Neural cell (in vitro differentiated cells): Measurements from ENCODE around the gene HPSE2. TPM values are rescaled to one million over a fixed set of nuclear protein-coding genes. Genes with fewer than 3 reads are reported as not detected.

ENCODE experiments used
- H2AFZ ChIP-seq: fragments of 200-600, 300-800 bp; sonication (generic), shearing (Covaris generic); 2 replicates; pipeline ENCODE4 v1.6.0; 2014; ENCODE audit warnings: low read depth, mild to moderate bottlenecking, antibody characterized with exemption, low read length, moderate library complexity
- H3F3A ChIP-seq: fragments of 200-600 bp; shearing (Covaris generic); 2 replicates; pipeline ENCODE4 v1.6.1; 2016; ENCODE audit warnings: mild to moderate bottlenecking, moderate library complexity, mixed read lengths, antibody characterized with exemption, low read length; ENCODE audit not compliant: insufficient read depth, poor library complexity, severe bottlenecking
- H3K27ac ChIP-seq: fragments of 200-600, 300-800 bp; sonication (generic), shearing (Covaris generic); 2 replicates; pipeline ENCODE4 v1.5.1; 2014; ENCODE audit warnings: mild to moderate bottlenecking, low read length, moderate library complexity
- H3K27me3 ChIP-seq: fragments of 300-800, 200-600 bp; sonication (generic), shearing (Covaris generic); 2 replicates; pipeline ENCODE4 v1.6.0; 2014; ENCODE audit warnings: mild to moderate bottlenecking, low read depth, low read length, moderate library complexity; ENCODE audit not compliant: insufficient read depth
- H3K36me3 ChIP-seq: fragments of 300-800, 200-600 bp; sonication (generic), shearing (Covaris generic); 2 replicates; pipeline ENCODE4 v1.5.1; 2014; ENCODE audit warnings: mild to moderate bottlenecking, antibody characterized with exemption, low read length, moderate library complexity; ENCODE audit not compliant: insufficient read depth
- H3K4me2 ChIP-seq: fragments of 300-800, 200-600 bp; sonication (generic), shearing (Covaris generic); 2 replicates; pipeline ENCODE4 v1.6.0; 2014; ENCODE audit warnings: mild to moderate bottlenecking, low read length
- H3K4me3 ChIP-seq: fragments of 300-800, 200-600 bp; sonication (generic), shearing (Covaris generic); 2 replicates; pipeline ENCODE4 v1.5.1; 2014; ENCODE audit warnings: mild to moderate bottlenecking, low read length, moderate library complexity
- H3K79me2 ChIP-seq: fragments of 200-600 bp; shearing (Covaris generic); replicated peaks from 2 replicates; pipeline ENCODE4 v1.6.0; 2014; ENCODE audit warnings: mild to moderate bottlenecking, low read length, moderate library complexity; ENCODE audit not compliant: insufficient read depth
- H3K9ac ChIP-seq: fragments of 300-800, 200-600 bp; sonication (generic), shearing (Covaris generic); 2 replicates; pipeline ENCODE4 v1.6.1; 2016; ENCODE audit warnings: mild to moderate bottlenecking, low read length, mixed read lengths
- H3K9me2 ChIP-seq: fragments of 200-600 bp; shearing (Covaris generic); 2 replicates; pipeline ENCODE4 v1.6.1; 2016; ENCODE audit warnings: mild to moderate bottlenecking, low read length, mixed read lengths; ENCODE audit not compliant: insufficient read depth
- H3K9me3 ChIP-seq: fragments of 200-600, 300-800 bp; sonication (generic), shearing (Covaris generic); 2 replicates; pipeline ENCODE4 v1.6.1; 2016; ENCODE audit warnings: mild to moderate bottlenecking, mixed run types, low read length, moderate library complexity, mixed read lengths
- H4K20me1 ChIP-seq: fragments of 200-600 bp; shearing (Covaris generic); 2 replicates; pipeline ENCODE4 v1.6.1; 2016; ENCODE audit warnings: mild to moderate bottlenecking, mixed run types; ENCODE audit not compliant: insufficient read depth
- EP300 ChIP-seq: fragments of 450-650 bp; conservative IDR thresholded peaks from 2 replicates; pipeline ENCODE4 v1.6.1; 2014; ENCODE audit warnings: antibody characterized with exemption, mild to moderate bottlenecking, moderate library complexity; ENCODE audit not compliant: poor library complexity, severe bottlenecking
- EZH2 ChIP-seq: fragments of 200-600, 300-800 bp; shearing (Covaris generic), sonication (generic); IDR thresholded peaks from 2 replicates; pipeline ENCODE4 v1.6.1; 2014; ENCODE audit warnings: antibody characterized with exemption, low read length, borderline replicate concordance, mild to moderate bottlenecking; ENCODE audit not compliant: insufficient read depth, poor library complexity, severe bottlenecking
- MXI1 ChIP-seq: fragments of 450-650 bp; conservative IDR thresholded peaks from 2 replicates; pipeline ENCODE4 v1.6.1; 2014; ENCODE audit warnings: antibody characterized with exemption, mild to moderate bottlenecking; ENCODE audit not compliant: poor library complexity, severe bottlenecking
- POLR2AphosphoS5 ChIP-seq: IDR thresholded peaks from 2 replicates; pipeline ENCODE4 v1.6.1; 2012
- RAD21 ChIP-seq: fragments of 450-650 bp; conservative IDR thresholded peaks from 2 replicates; pipeline ENCODE4 v1.6.1; 2014; ENCODE audit warnings: antibody characterized with exemption, mild to moderate bottlenecking, moderate library complexity
- SMC3 ChIP-seq: fragments of 450-650 bp; conservative IDR thresholded peaks from 2 replicates; pipeline ENCODE4 v1.6.1; 2014; ENCODE audit warnings: antibody characterized with exemption, mild to moderate bottlenecking, moderate library complexity; ENCODE audit not compliant: poor library complexity
- TAF1 ChIP-seq: IDR thresholded peaks from 2 replicates; pipeline ENCODE4 v1.6.1; 2012; ENCODE audit warnings: low read depth
- polyA plus RNA-seq: library from polyadenylated mRNA; depleted of rRNA; stranded (reverse); fragments of >200 nt; gene quantifications from 2 replicates; pipeline ENCODE4 v1.2.3, GENCODE V29; 2014
- TF ChIP-seq, protein P1 (sequence below): fragments of 450-650 bp; IDR thresholded peaks from 2 replicates; pipeline ENCODE4 v1.5.1; 2014; ENCODE audit warnings: antibody characterized with exemption, mild to moderate bottlenecking, moderate library complexity; ENCODE audit not compliant: poor library complexity, severe bottlenecking
- TF ChIP-seq, protein P2 (sequence below): IDR thresholded peaks from 2 replicates; pipeline ENCODE4 v1.6.1; 2012; ENCODE audit warnings: borderline replicate concordance

The HPSE2 gene
- polyA plus RNA-seq, 1 donor from 2014 or later, result not detected

- H3K9me2 ChIP-seq, result no peaks in the 10 kb centered on the region
- no peak overlapping the region for H3K4me3 ChIP-seq
- H3K36me3 ChIP-seq, result no peaks in the 10 kb centered on the region
These were observed 112.3 kb downstream of the HPSE2 start for GRCh38 chr10:99123336-99123735.

GRCh38 chr10:99119258-99119748 lies 116.3 kb downstream of the HPSE2 start:
- Histone ChIP-seq H3K4me2 (no peak overlapping the region), H4K20me1 (no peaks in the 10 kb centered on the region), H3F3A (no peaks in the 10 kb centered on the region), H3K27me3 (no peaks in the 10 kb centered on the region), H3K27ac (no peak overlapping the region), H3K9me2 (no peaks in the 10 kb centered on the region), H3K79me2 (no peaks in the 10 kb centered on the region), H3K4me3 (no peak overlapping the region), H3K36me3 (no peaks in the 10 kb centered on the region), H2AFZ (no peak overlapping the region), H3K9ac (no peak overlapping the region), H3K9me3 (no peaks in the 10 kb centered on the region)
- TF ChIP-seq MXI1, result no peak
- TF ChIP-seq EP300, result no peak
- TF ChIP-seq, protein P1, sequence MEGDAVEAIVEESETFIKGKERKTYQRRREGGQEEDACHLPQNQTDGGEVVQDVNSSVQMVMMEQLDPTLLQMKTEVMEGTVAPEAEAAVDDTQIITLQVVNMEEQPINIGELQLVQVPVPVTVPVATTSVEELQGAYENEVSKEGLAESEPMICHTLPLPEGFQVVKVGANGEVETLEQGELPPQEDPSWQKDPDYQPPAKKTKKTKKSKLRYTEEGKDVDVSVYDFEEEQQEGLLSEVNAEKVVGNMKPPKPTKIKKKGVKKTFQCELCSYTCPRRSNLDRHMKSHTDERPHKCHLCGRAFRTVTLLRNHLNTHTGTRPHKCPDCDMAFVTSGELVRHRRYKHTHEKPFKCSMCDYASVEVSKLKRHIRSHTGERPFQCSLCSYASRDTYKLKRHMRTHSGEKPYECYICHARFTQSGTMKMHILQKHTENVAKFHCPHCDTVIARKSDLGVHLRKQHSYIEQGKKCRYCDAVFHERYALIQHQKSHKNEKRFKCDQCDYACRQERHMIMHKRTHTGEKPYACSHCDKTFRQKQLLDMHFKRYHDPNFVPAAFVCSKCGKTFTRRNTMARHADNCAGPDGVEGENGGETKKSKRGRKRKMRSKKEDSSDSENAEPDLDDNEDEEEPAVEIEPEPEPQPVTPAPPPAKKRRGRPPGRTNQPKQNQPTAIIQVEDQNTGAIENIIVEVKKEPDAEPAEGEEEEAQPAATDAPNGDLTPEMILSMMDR, result no peak
- TF ChIP-seq EZH2, result no peak
- no peak for TF ChIP-seq SMC3
- no peak for TF ChIP-seq RAD21
- TF ChIP-seq TAF1, result no peak
- TF ChIP-seq, protein P2, sequence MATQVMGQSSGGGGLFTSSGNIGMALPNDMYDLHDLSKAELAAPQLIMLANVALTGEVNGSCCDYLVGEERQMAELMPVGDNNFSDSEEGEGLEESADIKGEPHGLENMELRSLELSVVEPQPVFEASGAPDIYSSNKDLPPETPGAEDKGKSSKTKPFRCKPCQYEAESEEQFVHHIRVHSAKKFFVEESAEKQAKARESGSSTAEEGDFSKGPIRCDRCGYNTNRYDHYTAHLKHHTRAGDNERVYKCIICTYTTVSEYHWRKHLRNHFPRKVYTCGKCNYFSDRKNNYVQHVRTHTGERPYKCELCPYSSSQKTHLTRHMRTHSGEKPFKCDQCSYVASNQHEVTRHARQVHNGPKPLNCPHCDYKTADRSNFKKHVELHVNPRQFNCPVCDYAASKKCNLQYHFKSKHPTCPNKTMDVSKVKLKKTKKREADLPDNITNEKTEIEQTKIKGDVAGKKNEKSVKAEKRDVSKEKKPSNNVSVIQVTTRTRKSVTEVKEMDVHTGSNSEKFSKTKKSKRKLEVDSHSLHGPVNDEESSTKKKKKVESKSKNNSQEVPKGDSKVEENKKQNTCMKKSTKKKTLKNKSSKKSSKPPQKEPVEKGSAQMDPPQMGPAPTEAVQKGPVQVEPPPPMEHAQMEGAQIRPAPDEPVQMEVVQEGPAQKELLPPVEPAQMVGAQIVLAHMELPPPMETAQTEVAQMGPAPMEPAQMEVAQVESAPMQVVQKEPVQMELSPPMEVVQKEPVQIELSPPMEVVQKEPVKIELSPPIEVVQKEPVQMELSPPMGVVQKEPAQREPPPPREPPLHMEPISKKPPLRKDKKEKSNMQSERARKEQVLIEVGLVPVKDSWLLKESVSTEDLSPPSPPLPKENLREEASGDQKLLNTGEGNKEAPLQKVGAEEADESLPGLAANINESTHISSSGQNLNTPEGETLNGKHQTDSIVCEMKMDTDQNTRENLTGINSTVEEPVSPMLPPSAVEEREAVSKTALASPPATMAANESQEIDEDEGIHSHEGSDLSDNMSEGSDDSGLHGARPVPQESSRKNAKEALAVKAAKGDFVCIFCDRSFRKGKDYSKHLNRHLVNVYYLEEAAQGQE, result no peak
- no peak for TF ChIP-seq POLR2AphosphoS5

More at GRCh38 chr10:99123336-99123735, 112.3 kb downstream of the HPSE2 start:
- Histone ChIP-seq H3F3A (no peaks in the 10 kb centered on the region), H3K9ac (no peak overlapping the region), H4K20me1 (no peaks in the 10 kb centered on the region), H3K27ac (no peak overlapping the region), H3K4me2 (no peak overlapping the region), H3K79me2 (no peaks in the 10 kb centered on the region), H2AFZ (no peak overlapping the region), H3K27me3 (no peaks in the 10 kb centered on the region), H3K9me3 (no peaks in the 10 kb centered on the region)
- TF ChIP-seq, protein P2, result no peak
- TF ChIP-seq MXI1 (no peak), POLR2AphosphoS5 (no peak), EP300 (no peak), EZH2 (no peak), SMC3 (no peak)
- TF ChIP-seq, protein P1, result no peak
